Measurements from ENCODE around the gene SLC25A22.

Gene SLC25A22

DNA sequence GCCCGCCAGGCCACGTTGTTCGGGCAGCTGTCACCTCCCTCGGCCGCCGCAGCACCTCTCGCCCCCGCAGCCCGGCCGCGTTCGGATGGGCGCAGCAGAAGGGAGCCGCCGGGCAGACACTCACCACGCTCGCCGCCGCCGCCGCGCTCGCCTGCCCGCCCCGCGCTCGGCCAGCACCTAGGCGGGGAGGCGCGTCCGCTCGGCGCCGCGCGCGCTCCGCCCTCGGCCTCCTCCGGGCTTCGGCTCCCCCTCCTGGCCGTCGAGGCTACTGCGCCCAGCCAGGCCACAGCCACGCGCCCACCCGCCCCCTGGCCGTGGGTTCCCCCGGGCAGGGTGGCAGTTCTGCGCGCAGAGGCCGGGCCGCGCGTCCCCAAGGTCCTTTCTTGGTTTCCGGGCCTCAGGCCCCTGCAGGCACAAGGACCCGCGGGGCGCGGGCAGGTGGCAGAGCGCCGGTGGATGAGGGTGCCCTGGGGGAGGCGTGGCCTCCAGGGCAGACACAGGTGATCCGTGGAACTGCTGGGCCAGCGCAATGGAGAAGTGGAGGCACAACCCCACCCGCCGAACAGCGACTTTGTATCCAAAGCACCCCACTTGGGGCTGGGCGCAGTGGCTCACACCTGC is at the start of gene SLC25A22:
Gene SLC25A22 (minus strand): TSS at position 189 of the 621 bp plus-strand sequence. CDS start 3,275 bp downstream, outside the sequence.
- peak; percentile 66 to 83 (median 69) for DNase-seq (ENCODE audit: low read depth in 3 of 3)

DNA sequence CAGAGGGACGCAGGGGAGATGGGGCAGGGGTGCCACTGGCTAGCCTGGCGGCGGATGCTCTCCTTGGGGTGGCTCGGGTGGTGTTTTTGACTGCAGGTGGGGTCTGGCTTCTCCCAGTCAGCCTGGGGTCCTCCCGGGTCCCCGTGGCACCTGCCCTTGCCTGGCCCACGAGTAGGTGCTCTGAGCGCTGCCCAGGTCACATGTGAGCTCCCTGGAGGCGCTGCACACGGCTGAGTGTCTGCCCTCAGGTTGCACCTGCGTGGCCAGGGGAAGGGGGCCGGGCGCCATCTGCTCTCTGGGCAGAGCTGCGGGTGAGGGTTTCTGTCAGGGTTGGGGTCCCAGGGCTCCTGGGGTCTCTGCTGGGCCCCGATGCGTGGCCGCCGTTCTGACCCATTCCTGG is 49.8 kb upstream of the SLC25A22 start:
- no peak for DNase-seq (ENCODE audit: low read depth in 3 of 3)

DNA sequence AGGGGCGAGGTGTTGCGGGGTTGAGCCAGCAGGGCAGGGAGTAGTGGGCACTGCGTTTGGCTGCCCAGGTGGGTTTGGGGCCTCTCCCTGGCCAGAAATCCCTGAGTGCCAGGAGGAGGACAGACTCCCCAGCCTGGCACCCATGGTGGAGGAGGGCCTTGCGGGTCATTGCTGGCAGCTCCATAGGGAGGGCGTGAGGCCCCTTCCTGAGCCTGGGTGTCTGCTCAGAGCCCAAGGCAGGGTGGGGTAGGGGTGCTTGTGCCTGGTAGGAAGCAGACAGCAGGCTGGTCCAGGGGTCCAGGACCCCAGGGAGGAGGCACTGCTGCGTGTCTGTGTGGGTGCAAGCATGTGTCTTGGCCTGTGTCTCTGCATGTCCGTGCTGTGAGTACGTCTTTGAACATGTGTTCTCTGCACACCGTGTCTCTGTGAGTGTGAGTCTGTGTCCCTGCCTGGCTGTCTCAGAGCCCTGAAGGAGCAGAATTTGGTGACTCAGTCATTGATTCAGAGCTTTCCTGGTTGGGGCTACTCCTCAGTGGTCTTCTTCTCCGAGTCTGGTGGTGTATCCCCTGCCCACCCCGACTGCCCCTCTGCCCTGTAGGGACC is 48.5 kb upstream of the SLC25A22 start:
- DNase-seq (ENCODE audit: low read depth in 3 of 3), result no peak

DNA sequence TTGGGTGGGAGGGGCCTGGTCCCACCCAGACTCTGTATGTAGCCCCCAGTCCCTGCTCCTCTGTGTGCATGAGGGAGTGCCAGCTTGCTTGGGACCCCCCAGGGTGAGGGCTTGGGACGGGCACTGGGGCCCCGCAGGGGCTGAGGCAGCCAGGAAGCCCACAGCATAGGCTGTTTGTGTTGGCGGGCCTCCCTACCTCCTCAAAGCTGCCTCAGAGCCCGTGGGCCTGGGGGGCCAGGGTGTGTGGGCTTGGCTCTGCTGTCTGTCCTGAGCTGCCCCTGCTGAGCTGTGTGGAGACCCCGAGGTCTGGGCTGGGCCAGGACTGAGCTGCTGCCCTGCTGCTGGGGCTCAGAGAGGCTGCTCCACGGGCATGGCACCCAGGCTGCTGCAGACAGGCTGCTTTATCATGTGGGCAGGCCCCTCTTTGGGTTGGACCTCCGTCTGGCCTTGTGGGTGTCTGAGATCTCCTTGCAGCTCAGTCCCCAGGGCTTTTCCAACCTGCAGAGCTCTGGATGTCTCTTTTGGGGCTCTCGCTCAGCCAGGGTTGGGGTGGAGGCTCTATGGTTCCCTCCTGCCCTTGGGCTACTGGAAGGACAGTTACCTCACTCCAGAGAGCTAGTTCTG is 47.9 kb upstream of the SLC25A22 start:
- DNase-seq (ENCODE audit: low read depth in 3 of 3), result no peak

DNA sequence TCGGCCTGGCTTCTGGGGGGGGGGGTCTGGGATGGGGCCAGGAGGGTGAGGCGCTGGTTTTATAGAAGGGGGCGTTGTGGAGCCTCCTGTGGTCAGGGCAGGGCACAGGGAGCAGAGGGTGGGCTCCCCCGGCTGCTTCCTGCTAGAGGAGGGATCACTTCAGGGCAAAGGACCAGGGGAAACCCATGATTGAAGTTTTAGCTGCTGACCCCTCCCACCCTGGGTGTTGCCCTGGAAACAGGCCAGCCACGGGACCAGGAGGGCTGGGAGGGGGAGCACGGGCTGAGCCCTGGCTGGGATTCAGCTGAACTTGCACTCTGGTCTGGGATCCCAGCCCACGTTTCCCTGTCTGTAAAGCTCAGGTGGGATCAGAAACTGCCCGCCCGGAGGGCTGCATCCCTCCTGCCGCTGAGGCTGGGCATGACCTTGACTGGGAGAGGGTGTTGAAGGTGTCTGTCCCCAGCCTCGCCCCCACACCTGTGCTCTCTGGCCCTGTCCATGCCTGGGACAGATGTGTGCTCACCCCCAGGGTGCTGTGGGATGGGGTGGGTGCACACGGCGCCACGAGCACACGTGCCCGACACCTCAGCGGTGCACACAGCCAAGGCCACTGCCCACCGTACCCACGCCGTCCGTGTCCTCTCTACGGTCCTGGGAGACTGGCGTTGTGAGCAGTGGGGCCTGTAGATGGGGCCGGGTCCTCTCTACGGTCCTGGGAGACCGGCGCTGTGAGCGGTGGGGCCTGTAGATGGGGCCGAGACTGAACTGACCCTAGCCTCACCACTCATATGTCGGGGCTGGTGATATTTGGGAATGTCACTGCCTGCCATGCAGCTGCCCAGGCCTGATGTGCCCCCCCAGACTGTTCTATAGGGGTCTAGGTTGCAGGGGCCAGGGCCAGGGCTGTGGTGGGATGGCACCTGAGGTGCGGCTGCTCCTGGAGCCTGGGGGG is 46.9 kb upstream of the SLC25A22 start:
- no peak for DNase-seq (ENCODE audit: low read depth in 3 of 3)

DNA sequence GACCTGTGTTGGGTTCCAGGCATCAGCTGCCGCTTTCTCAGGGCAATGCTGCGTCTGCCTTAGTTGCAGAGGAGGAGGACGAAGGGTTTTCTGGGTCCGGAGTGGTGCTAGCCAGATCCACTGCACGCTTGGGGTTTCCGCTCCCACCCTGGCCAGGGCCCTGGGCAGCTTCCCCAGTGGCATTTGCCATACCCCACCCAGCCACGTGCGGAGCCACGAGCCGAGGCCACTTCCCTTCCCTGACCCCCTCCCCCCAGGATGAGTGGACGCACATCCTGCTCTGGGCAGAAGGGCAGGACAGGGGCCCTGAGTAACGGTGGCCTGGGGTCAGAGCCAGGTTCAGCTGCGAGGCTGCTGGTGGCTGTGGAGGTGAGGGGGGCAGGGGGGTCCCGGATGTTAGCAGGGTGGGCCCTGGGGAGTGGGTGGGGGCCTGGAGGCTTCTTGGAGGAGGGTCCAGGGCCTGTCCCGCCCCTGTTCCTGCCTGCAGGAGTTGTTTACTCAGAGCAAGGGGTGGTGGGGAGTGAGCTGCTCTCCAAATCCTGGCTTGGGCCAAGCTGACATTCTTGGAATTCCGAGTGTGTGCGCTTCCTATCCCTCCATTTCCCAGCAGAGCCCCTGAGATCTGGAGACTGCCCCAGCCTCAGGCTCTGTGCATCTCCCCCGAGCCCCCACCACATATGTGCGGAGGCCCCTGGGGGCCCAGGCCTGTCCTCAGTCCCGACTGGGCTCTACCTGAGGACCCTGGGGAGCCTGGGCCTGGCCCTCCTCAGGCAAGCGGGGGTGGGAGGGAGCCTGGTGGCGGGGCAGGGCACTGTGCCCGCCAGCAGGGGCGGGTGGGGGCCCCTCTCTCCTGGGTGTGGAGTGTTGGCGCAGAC is 46.0 kb upstream of the SLC25A22 start:
- DNase-seq (ENCODE audit: low read depth in 3 of 3), result no peak

DNA sequence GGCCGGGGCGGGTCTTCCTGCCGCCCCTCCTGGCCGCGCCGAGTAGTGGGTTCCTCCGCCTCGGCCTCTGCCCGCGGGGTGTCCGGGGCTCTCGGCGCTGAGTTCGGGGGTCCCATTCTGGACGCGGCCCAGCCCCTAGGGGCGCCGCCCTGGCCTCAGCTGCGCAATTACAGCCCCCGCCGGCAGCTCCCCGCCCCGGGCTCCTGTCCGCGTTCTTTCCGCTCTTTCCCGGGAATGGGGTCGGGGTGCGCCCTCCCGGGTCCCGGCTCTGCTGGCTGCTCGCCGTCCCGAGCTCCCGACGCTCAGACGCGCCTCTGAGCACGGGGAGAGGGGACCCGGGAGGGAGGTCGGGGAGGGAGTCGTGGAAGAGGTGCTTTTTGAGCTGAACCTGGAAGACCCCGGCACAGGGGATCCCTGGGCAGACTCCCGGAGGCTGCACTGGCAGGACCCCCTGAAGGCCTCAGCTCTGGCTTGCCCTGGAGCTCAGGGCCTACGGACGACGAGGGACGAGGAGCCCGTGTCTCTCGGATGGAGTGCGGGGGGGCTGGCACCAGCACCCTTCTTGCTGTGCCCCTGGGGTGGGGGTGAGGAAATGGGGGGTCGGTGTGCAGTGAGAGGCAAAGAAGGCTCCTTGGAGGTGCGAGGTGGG is 45.1 kb upstream of the SLC25A22 start:
- no peak for DNase-seq (ENCODE audit: low read depth in 3 of 3)

DNA sequence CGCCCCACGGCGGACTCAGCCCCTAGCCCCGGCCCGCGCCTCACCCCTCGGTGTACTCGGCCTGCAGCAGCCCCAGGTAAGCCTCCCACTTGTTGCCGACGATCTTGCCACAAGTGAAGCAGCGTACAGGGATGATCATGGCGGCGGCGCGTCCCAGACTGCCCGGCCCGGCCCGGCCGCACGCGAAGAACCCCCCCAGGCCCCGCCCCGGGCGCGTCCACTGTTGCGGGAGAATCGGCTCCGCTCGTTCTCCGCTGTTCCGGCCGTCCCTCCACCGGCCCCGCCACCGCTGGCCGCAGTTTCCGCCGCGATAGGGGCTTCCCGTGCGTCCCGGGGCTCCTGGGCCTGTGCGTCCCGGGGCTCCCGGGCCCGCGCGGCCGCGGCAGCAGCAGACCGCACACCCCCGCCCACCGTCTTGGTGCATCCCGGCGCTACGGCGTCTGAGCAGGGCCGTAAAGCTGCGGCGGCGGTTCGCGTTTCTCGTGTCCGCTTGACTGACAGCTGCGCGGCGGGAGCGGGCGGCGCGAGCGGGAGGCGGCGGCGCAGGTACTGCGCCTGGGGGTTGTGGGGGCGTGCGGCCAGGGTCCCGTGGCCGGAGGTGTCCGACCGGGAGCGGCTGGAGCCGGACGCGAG is 44.4 kb upstream of the SLC25A22 start, which contains the start of the genes POLR2L and TSPAN4:
Gene POLR2L (minus strand): TSS at position 160 of the 633 bp plus-strand sequence. CDS start 21 bp downstream, at position 139.
Gene TSPAN4 (plus strand): TSS at position 483 of the 633 bp plus-strand sequence. CDS start 7,453 bp downstream, outside the sequence.
- peak; percentile 75 to 87 (median 77) for DNase-seq (ENCODE audit: low read depth in 3 of 3)

DNA sequence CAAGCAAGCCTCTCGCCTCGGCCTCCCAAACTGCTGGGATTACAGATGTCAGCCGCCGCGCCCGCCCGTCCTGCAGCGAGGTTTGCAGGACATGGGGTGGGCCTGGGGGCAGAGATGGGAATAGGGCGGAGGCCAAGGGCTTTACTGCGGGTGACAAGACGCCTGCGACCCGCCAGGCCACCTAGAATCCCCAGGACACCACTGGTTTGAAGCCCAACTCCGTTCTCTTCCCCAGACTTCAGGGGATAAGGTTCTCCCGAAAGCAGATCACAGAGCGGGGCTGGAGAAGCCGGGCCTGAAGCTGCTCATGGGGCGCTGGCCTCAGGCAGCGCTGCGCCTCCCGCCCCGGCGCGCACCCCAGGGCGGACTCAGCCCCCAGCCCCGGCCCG is 43.9 kb upstream of the SLC25A22 start:
- DNase-seq (ENCODE audit: low read depth in 3 of 3), result no peak

DNA sequence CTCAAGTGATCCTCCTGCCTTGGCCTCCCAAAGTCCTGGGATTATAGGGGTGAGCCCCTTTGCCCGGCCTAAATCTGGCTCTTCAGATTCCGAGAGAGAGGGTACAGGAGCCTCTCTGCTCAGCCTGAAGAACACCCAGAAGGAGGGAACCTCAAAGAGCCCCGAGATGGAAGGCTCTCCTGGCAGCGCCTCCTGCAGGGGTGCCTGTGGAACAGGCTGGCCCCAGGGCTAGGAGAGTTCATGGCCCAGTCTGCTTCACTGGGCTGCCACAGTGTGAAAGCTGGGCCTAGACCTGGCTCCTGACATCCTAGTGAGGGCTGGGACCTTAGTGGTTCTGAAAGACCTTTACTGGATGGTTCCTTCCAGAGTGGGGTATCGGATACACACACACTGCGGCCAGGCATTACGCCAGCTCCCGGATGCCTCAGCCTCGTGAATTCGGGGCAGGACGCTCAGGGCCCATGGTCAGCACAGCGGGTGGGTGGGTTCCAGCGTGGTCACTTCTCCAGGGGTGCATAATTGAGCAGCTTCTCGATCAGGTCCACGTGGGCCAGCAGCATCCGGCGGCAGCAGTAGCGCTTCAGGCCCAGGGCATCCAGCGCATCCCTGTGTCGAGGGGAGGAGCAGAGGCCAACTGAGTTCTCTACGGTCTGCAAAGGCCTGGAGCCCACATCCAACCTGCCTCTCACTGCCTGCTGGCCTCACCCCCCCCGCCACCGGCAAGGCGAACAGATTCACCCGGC is 42.0 kb upstream of the SLC25A22 start:
- no peak for DNase-seq (ENCODE audit: low read depth in 3 of 3)

DNA sequence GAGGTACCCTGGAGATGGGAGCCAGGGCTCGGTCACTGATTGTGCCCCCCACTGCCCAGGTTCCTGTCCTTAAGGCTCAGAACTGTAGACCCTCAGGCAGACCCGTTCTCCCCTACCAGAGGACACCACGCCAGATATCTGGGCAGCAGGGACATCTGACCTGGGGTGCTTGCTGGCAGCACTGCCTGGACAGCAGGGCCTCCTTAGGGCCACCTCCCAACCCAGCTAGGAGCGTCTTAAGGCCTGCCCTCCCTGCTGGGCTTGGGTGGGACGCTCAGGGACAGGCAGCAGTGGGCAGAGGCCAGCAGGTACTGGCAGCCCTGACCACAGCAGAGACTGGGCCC is 41.2 kb upstream of the SLC25A22 start:
- DNase-seq (ENCODE audit: low read depth in 3 of 3), result no peak

DNA sequence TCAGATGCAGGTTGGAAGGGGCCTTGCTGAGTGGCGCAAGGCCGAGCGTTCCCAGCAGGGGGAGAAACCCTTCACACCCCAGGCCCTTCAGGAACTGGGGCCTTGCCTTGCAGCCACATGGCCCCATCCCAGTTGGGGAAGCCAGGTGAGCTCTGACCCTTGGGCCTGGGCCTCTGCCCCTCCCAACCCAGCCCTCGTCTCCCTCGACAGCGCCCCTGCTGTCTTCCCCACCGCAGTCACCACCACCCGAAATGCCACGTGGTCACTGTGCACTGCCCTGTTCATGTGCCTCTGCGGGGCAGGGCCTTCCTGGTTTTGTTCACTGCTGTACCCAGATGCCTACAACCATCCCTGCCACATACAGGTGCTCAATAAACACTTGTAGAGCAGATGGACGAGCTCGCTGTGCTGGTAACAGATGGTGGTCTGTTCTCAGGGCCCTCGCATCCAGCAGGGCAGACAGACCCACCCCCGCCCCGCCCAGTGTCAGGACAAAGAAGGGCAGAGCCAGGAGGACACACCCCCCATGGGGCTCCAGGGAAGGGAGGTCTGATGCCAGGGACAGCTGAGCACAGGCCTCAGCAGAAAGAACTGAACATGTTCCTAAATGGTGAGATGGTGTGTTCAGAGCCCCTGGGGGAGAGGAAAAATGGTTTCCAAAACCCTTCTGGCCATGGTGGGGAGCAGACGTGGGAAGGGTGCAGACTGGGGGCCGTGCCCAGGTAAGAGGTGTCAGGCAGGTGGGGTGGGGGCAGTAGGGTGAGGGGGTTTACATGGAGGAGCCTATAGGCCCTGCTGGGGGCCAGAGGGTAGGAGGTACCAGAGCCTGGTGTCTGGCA is 40.6 kb upstream of the SLC25A22 start:
- no peak for DNase-seq (ENCODE audit: low read depth in 3 of 3)

DNA sequence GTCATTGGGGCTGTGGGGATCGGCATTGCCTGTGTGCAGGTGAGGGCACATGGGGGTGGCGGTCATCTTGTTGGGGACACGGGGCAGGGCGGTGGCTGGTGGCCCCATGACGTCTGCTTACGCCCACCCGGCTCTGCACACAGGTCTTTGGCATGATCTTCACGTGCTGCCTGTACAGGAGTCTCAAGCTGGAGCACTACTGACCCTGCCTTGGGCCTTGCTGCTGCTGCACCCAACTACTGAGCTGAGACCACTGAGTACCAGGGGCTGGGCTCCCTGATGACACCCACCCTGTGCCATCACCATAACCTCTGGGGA is 39.9 kb upstream of the SLC25A22 start:
- no peak for DNase-seq (ENCODE audit: low read depth in 3 of 3)

DNA sequence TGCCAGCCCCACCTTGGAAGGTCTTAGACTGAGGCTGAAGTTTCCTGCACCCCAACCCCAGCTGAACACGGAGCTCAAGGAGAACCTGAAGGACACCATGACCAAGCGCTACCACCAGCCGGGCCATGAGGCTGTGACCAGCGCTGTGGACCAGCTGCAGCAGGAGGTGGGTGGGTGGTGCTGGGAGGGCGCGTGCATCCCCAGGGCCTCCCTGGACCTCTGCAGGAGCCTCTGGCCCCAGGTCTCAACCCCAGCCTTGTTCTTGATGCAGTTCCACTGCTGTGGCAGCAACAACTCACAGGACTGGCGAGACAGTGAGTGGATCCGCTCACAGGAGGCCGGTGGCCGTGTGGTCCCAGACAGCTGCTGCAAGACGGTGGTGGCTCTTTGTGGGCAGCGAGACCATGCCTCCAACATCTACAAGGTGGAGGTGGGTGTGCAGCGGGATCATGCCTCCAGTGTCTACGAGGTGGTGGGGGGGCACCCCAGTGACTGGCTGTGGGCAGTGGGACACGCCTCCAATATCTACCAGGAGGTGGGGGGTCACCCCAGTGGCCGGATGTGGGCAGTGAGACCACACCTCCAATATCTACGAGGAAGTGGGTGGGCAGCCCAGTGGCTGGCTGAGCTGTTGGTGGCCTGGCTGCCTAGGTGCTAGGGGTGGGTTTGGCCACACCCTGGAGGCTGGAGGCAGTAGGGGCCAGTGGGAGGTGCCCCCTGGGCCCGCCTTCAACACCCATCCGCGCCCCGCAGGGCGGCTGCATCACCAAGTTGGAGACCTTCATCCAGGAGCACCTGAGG is 39.3 kb upstream of the SLC25A22 start:
- DNase-seq (ENCODE audit: low read depth in 3 of 3), result no peak

DNA sequence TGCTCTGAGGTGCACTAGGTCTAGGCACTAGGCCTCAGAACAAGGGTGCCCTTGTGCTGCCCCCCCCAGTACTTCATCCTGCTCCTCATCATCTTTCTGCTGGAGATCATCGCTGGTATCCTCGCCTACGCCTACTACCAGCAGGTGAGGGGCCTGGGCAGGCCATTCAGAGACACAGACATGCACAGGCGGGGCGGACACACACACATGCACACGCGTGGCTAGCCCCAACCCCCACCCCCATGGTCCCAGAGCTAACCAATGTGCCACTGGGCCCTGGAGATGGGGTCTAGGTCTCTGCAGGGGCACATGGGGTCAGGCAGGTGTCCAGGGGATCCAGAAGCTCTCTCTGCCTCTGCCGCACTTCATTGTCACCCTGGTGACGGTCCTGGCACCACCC is 38.6 kb upstream of the SLC25A22 start:
- no peak for DNase-seq (ENCODE audit: low read depth in 3 of 3)

DNA sequence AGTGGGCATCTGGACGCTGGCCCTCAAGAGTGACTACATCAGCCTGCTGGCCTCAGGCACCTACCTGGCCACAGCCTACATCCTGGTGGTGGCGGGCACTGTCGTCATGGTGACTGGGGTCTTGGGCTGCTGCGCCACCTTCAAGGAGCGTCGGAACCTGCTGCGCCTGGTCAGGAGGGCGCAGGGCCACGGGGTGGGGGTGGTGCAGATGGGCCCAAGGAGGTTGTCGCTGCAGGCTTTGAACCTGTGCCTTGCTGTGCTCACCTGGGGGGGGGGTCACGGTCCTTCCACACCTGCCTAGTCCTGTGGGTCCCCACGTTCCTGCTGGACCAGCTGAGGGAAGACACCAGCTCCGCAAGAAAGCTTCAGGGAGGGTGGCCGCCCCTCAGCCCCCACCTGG is 38.2 kb upstream of the SLC25A22 start:
- no peak for DNase-seq (ENCODE audit: low read depth in 3 of 3)

DNA sequence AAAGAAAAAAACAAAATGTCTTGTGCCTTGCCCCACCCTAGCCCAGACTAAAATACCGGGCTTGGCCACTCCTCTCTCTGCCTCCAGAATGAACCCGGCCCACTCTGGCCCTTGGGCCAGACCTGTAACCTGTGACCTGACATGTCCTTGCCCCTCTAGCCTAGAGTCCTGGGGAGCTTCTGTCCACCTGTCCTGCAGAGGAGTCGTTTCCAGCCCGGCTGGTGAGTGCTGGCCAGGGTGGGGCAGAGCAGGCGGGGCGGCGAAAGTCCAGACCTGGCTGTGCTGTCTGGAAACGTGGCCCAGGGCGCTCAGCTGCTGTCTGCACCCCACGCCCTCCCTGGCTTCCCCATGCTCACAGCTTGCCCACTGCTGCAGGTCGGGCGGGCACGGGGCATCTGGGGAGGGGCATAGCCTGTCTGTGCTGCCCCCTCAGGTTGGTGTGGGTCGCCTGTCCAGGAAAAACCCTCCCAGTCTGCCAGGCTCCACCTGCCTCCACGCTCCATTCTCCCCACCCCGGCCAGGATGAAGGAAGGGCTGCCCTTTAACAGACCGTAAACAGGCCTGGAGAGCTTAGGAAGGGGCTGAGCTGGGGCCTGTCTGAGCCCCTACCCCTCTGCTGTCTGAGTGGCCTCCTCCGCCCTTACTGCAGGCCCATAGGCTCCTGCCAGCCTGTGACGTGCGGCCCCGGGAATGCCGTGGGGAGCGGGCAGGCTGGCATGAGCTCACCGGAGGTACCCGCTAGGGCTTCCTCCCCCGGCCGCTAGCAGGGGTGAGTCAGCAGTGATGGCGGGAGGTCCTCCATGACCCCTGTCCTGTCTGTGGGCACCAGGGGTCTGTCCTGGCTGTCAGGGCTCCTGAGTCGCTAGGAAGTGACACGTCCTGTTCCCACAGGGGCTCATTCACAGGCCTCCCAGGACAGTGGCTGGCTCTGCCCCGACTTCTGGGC is 36.6 kb upstream of the SLC25A22 start:
- DNase-seq (ENCODE audit: low read depth in 3 of 3), result no peak
